Measurements from ENCODE around the gene KRTAP10-8.
"Not testable (repeated sequence)": the region's sequence is repeated elsewhere in the genome, so short reads cannot be mapped to it uniquely, and the experiment has no call there.

Gene KRTAP10-8

DNA sequence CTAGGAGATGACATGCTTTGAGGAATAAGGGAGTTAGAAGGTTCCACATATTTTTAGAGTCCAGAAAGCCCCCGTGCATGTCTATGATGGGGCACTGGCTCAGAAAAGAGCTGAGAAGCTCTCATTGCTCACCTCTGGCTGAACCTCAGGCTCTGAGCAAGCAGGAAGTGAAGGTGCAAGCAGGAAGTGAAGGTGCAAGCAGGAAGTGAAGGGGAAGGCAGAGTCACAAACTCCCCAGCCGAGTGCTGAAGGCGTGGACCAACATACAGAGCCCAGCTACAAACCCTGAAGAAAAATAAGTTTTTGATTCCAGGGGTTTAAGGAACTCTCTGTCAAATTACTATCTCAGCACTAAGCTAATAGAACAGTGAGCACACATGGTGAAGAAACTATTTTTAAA, 7.0 kb downstream of the KRTAP10-8 start:
- Histone ChIP-seq H3K4me1 (ENCODE audit: control insufficient read depth, insufficient read depth, low read length, poor library complexity, severe bottlenecking) (peaks cover 25% of the 10 kb centered on the region), H3K36me3 (ENCODE audit: control insufficient read depth, insufficient read depth, low read length) (no peaks in the 10 kb centered on the region), H3K27me3 (replicated peaks; ENCODE audit: control insufficient read depth, insufficient read depth, low read length, poor library complexity, severe bottlenecking) (no peaks in the 10 kb centered on the region), H3K4me3 (ENCODE audit: insufficient read depth, low read depth, low read length, poor library complexity, severe bottlenecking) (no peak overlapping the region), H3K27ac (ENCODE audit: insufficient read depth, low read length, poor library complexity, severe bottlenecking) (peak overlapping the region; percentile 44), H3K9me3 (ENCODE audit: control insufficient read depth, low read length) (peaks cover under 1% of the 10 kb centered on the region)
- peak; percentile 36 to 51 (median 45) for DNase-seq

DNA sequence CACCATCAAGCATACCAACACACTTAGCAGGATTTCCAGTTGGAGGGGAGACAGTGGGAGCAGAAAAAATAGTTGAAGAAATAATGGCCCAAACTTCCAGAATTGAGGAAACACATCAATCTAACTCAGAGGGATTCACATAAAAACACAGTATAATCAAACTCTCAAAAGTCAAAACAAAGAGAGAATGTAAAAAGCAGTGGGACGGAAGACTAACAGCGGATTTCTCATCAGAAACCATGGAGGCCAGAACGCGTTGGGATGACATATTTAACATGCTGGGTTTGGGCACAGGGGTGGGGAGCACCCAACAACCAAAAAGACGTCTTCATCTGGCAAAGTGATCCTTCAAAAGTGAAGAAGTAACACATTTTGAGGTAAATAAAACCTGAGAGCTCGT, 8.0 kb downstream of the KRTAP10-8 start:
- H3K36me3 ChIP-seq (ENCODE audit: control insufficient read depth, insufficient read depth, low read length): no peaks in the 10 kb centered on the region
- no peak overlapping the region for H3K27ac ChIP-seq (ENCODE audit: insufficient read depth, low read length, poor library complexity, severe bottlenecking)
- DNase-seq: no peak
- H3K27me3 ChIP-seq (replicated peaks; ENCODE audit: control insufficient read depth, insufficient read depth, low read length, poor library complexity, severe bottlenecking): no peaks in the 10 kb centered on the region
- peaks cover 25% of the 10 kb centered on the region for H3K4me1 ChIP-seq (ENCODE audit: control insufficient read depth, insufficient read depth, low read length, poor library complexity, severe bottlenecking)
- no peak overlapping the region for H3K4me3 ChIP-seq (ENCODE audit: insufficient read depth, low read depth, low read length, poor library complexity, severe bottlenecking)
- H3K9me3 ChIP-seq (ENCODE audit: control insufficient read depth, low read length): peaks cover 7% of the 10 kb centered on the region

DNA sequence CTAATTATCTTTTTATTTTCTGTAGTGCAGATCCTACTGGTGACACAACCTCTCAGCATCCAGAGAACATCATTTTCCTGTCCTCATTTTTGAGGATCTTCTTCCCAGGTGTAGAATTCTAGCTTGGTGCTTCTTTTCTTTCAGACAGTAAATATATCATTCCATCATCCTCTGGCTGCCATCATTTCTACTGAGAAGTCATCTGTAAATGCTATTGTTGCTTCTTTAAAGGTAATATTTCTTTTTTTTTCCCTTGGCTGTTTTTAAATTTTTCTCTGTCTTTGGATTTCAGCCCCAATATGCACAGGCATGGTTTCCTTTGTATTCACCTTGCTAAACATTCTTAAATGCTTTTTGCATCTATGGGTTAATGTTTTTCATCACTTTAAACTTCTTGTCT, 11.7 kb downstream of the KRTAP10-8 start:
- peaks cover 14% of the 10 kb centered on the region for H3K4me1 ChIP-seq (ENCODE audit: control insufficient read depth, insufficient read depth, low read length, poor library complexity, severe bottlenecking)
- H3K4me3 ChIP-seq (ENCODE audit: insufficient read depth, low read depth, low read length, poor library complexity, severe bottlenecking): no peak overlapping the region
- H3K36me3 ChIP-seq (ENCODE audit: control insufficient read depth, insufficient read depth, low read length): no peaks in the 10 kb centered on the region
- H3K9me3 ChIP-seq (ENCODE audit: control insufficient read depth, low read length): peaks cover 7% of the 10 kb centered on the region
- no peak for DNase-seq
- H3K27ac ChIP-seq (ENCODE audit: insufficient read depth, low read length, poor library complexity, severe bottlenecking): no peak overlapping the region
- no peaks in the 10 kb centered on the region for H3K27me3 ChIP-seq (replicated peaks; ENCODE audit: control insufficient read depth, insufficient read depth, low read length, poor library complexity, severe bottlenecking)

DNA sequence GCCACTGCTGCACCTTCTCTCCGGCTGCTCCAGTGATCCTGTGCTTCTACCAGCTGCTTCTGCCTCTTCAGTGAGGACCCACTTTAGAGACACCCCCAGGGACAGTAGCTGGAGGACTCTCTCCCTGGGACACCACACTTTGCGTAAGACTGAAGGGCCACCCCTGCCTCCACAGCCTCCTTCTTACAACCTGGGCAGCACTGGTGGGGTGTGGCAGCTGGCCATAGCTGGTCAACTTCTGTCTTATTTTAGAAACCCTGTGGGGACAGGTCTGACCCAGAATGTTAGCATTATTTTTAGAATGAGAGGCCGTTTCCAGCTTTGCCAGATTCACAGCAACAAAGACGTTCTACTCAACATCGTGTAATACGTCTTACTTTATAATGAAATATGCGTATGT, 13.9 kb downstream of the KRTAP10-8 start:
- Histone ChIP-seq H3K27ac (ENCODE audit: insufficient read depth, low read length, poor library complexity, severe bottlenecking) (no peak overlapping the region), H3K9me3 (ENCODE audit: control insufficient read depth, low read length) (peaks cover 15% of the 10 kb centered on the region), H3K27me3 (replicated peaks; ENCODE audit: control insufficient read depth, insufficient read depth, low read length, poor library complexity, severe bottlenecking) (no peaks in the 10 kb centered on the region), H3K36me3 (ENCODE audit: control insufficient read depth, insufficient read depth, low read length) (no peaks in the 10 kb centered on the region), H3K4me1 (ENCODE audit: control insufficient read depth, insufficient read depth, low read length, poor library complexity, severe bottlenecking) (peaks cover 18% of the 10 kb centered on the region), H3K4me3 (ENCODE audit: insufficient read depth, low read depth, low read length, poor library complexity, severe bottlenecking) (no peak overlapping the region)
- no peak for DNase-seq

DNA sequence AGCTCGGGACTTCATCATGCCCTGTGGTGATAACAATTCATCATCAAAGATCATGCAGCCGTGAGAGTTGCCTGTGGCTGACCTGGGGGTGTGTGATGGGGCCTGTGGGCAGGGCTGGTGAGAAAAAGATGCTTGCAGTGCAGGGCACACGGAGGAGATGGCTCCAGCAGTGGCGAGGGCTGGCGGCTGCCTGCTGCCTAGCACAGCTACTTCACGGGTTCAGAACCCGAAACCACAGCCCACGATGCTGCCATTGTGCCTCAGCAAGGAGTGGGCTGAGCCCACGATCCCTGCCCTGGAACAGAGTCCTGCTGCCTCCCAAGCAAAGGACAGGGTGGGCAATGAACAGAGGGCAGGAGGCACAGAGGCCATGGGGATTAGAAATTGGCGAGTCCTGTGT, 14.4 kb downstream of the KRTAP10-8 start:
- Histone ChIP-seq H3K27ac (ENCODE audit: insufficient read depth, low read length, poor library complexity, severe bottlenecking) (no peak overlapping the region), H3K4me1 (ENCODE audit: control insufficient read depth, insufficient read depth, low read length, poor library complexity, severe bottlenecking) (peaks cover 18% of the 10 kb centered on the region), H3K9me3 (ENCODE audit: control insufficient read depth, low read length) (peaks cover 19% of the 10 kb centered on the region), H3K27me3 (replicated peaks; ENCODE audit: control insufficient read depth, insufficient read depth, low read length, poor library complexity, severe bottlenecking) (no peaks in the 10 kb centered on the region), H3K4me3 (ENCODE audit: insufficient read depth, low read depth, low read length, poor library complexity, severe bottlenecking) (no peak overlapping the region), H3K36me3 (ENCODE audit: control insufficient read depth, insufficient read depth, low read length) (no peaks in the 10 kb centered on the region)
- no peak for DNase-seq

DNA sequence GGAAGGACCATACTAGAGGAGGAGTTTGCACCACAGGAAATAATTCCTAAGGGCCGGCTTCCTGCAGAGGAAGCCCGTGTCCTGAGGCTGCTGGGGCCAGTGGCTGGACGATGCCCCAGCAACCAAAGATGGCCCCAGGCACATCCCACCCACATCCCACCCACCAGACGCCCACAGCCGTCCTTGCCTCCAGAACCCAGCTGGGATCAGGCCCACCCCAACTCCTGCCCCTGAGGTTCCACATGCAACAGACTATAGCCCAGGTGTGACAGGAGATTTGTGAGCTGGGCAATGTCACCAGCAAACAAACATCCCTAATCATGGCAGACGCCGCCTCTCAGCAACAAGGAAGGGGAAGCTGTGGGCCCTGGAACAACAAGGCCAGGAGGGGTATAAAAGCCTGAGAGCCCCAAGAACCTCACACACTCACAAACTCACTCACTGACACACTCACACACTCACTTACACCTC, 14.8 kb downstream of the KRTAP10-8 start, which contains the start of gene KRTAP10-9:
Gene KRTAP10-9, plus strand, starts transcription at position 421 of the 471 bp plus-strand sequence. CDS start 79 bp downstream, outside the sequence.
- no peaks in the 10 kb centered on the region for H3K27me3 ChIP-seq (replicated peaks; ENCODE audit: control insufficient read depth, insufficient read depth, low read length, poor library complexity, severe bottlenecking)
- no peak within 1 kb of the TSS for H3K27ac ChIP-seq (ENCODE audit: insufficient read depth, low read length, poor library complexity, severe bottlenecking)
- no peak for DNase-seq
- H3K9me3 ChIP-seq (ENCODE audit: control insufficient read depth, low read length): peaks cover 23% of the 10 kb centered on the region
- no peak within 1 kb of the TSS for H3K4me3 ChIP-seq (ENCODE audit: insufficient read depth, low read depth, low read length, poor library complexity, severe bottlenecking)
- H3K4me1 ChIP-seq (ENCODE audit: control insufficient read depth, insufficient read depth, low read length, poor library complexity, severe bottlenecking): peaks cover 18% of the 10 kb centered on the region
- no peaks in the 10 kb centered on the region for H3K36me3 ChIP-seq (ENCODE audit: control insufficient read depth, insufficient read depth, low read length)

DNA sequence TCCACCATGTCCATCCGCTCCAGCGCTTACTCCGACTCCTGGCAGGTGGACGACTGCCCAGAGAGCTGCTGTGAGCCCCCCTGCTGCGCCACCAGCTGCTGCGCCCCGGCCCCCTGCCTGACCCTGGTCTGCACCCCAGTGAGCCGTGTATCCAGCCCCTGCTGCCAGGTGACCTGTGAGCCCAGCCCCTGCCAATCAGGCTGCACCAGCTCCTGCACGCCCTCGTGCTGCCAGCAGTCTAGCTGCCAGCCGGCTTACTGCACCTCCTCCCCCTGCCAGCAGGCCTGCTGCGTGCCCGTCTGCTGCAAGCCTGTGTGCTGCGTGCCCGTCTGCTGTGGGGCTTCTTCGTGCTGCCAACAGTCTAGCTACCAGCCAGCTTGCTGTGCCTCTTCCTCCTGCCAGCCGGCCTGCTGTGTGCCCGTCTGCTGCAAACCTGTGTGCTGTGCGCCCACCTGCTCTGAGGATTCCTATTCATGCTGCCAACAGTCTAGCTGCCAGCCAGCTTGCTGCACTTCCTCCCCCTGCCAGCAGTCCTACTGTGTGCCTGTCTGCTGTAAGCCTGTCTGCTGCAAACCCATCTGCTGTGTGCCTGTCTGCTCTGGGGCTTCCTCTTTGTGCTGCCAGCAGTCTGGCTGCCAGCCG, 15.4 kb downstream of the KRTAP10-8 start:
- Histone ChIP-seq H3K4me1 (ENCODE audit: control insufficient read depth, insufficient read depth, low read length, poor library complexity, severe bottlenecking) (peaks cover 18% of the 10 kb centered on the region), H3K9me3 (ENCODE audit: control insufficient read depth, low read length) (peaks cover 24% of the 10 kb centered on the region)
- H3K4me3 ChIP-seq (ENCODE audit: insufficient read depth, low read depth, low read length, poor library complexity, severe bottlenecking); H3K36me3 ChIP-seq (ENCODE audit: control insufficient read depth, insufficient read depth, low read length); H3K27ac ChIP-seq (ENCODE audit: insufficient read depth, low read length, poor library complexity, severe bottlenecking); H3K27me3 ChIP-seq (replicated peaks; ENCODE audit: control insufficient read depth, insufficient read depth, low read length, poor library complexity, severe bottlenecking); DNase-seq: not testable (repeated sequence)

DNA sequence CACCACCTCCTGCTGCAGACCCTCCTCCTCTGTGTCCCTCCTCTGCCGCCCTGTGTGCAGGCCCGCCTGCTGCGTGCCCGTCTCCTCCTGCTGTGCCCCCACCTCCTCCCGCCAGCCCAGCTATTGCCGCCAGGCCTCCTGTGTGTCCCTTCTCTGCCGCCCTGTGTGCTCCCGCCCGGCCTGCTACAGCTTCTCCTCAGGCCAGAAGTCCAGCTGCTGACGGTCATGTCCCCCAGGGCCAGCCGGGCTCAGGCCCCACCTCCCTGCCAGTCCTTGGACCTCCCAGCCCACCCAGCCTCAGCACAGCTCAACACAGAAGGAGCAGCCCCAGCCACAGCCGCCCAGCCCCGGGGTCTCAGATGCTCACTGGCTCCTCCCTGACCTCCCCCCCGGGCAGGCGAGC, 16.0 kb downstream of the KRTAP10-8 start:
- Histone ChIP-seq H3K9me3 (ENCODE audit: control insufficient read depth, low read length) (peaks cover 24% of the 10 kb centered on the region), H3K4me1 (ENCODE audit: control insufficient read depth, insufficient read depth, low read length, poor library complexity, severe bottlenecking) (peaks cover 18% of the 10 kb centered on the region)
- H3K36me3 ChIP-seq (ENCODE audit: control insufficient read depth, insufficient read depth, low read length); H3K4me3 ChIP-seq (ENCODE audit: insufficient read depth, low read depth, low read length, poor library complexity, severe bottlenecking); H3K27me3 ChIP-seq (replicated peaks; ENCODE audit: control insufficient read depth, insufficient read depth, low read length, poor library complexity, severe bottlenecking); H3K27ac ChIP-seq (ENCODE audit: insufficient read depth, low read length, poor library complexity, severe bottlenecking); DNase-seq: not testable (repeated sequence)

DNA sequence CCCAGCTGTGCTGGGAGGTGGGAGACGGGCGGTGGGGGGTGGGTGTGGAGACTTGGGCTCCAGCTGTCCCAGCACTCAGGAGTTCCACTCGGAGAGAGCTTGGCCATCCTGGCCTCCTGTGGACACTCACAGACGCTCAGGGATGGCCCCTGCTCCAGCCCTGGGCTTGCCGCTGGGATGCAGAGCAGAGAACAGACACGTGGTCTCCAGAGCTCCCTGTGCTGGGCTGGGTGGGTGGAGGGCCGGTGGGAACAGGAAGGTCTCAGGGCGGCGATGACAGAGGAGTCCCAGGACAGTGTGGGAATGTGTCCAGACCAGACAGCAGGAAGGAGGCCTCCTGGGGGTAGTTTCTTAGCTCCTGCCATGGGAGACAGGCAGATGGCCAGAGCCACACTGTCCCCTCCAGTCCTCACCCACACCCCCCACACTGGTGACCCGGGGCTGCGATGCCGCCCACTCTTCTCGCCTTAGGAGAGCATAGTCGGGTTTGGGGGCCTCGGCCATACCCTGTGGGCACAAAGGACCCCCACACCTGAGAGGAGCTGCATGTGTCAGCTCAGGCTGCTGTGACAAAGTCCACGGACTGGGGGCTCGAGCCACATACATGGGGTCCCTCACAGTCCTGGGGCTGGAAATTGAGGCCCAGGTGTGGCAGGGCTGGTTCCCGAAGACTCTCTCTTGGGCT, 17.0 kb downstream of the KRTAP10-8 start:
- H3K27me3 ChIP-seq (replicated peaks; ENCODE audit: control insufficient read depth, insufficient read depth, low read length, poor library complexity, severe bottlenecking): no peaks in the 10 kb centered on the region
- H3K4me1 ChIP-seq (ENCODE audit: control insufficient read depth, insufficient read depth, low read length, poor library complexity, severe bottlenecking): peaks cover 18% of the 10 kb centered on the region
- H3K4me3 ChIP-seq (ENCODE audit: insufficient read depth, low read depth, low read length, poor library complexity, severe bottlenecking): no peak overlapping the region
- no peak overlapping the region for H3K27ac ChIP-seq (ENCODE audit: insufficient read depth, low read length, poor library complexity, severe bottlenecking)
- DNase-seq: no peak
- H3K9me3 ChIP-seq (ENCODE audit: control insufficient read depth, low read length): peaks cover 24% of the 10 kb centered on the region
- H3K36me3 ChIP-seq (ENCODE audit: control insufficient read depth, insufficient read depth, low read length): no peaks in the 10 kb centered on the region

DNA sequence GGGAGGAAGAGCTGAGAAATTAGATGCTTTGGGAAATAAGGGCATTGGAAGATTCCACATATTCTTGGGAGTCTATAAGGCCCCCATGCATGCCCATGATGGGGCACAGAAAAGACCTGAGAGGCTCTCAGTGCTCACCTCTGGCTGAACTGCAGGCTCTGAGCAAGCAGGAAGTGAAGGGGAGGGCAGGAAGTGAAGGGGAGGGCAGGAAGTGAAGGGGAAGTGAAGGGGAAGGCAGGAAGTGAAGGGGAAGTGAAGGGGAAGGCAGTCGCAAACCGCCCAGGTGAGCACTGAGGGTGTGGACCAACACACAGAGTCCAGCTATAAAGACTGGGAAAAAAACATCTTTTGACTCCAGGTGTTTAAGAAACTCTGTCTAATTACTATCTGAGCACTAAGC, 18.6 kb downstream of the KRTAP10-8 start:
- no peaks in the 10 kb centered on the region for H3K36me3 ChIP-seq (ENCODE audit: control insufficient read depth, insufficient read depth, low read length)
- H3K9me3 ChIP-seq (ENCODE audit: control insufficient read depth, low read length): peaks cover 17% of the 10 kb centered on the region
- H3K27ac ChIP-seq (ENCODE audit: insufficient read depth, low read length, poor library complexity, severe bottlenecking): no peak overlapping the region
- no peak for DNase-seq
- H3K27me3 ChIP-seq (replicated peaks; ENCODE audit: control insufficient read depth, insufficient read depth, low read length, poor library complexity, severe bottlenecking): no peaks in the 10 kb centered on the region
- peaks cover 18% of the 10 kb centered on the region for H3K4me1 ChIP-seq (ENCODE audit: control insufficient read depth, insufficient read depth, low read length, poor library complexity, severe bottlenecking)
- no peak overlapping the region for H3K4me3 ChIP-seq (ENCODE audit: insufficient read depth, low read depth, low read length, poor library complexity, severe bottlenecking)
